WTC11 (cell line): Measurements from ENCODE around the gene EXOC4. TPM values are rescaled to one million over a fixed set of nuclear protein-coding genes. Genes with fewer than 3 reads are reported as not detected.

Experiments
- ATAC-seq: fragments of 200-7000 bp; cut with Tn5 transposase; 2 replicates; pipeline ENCODE4 v1.10.0; 2021; ENCODE audit warnings: mild to moderate bottlenecking, moderate library complexity
- CTCF ChIA-PET: fragments of 300-600 bp; sonication (Branson Sonifier 250); formaldehyde crosslinking; loops from one replicate; lab custom pipeline; 2021; ENCODE audit warnings: antibody characterized with exemption; lab: Charles Lee
- POLR2A ChIA-PET: fragments of 350-600 bp; sonication (Branson Sonifier 250); formaldehyde crosslinking; loops from one replicate; lab custom pipeline; 2021; ENCODE audit warnings: antibody characterized with exemption; lab: Charles Lee
- DNase-seq: peaks from one replicate; pipeline ENCODE4 v3.0.0; 2021; ENCODE audit warnings: low spot score
- H3K27ac Mint-ChIP-seq: 2 replicates; pipeline ENCODE4 v1.8.0; 2021; ENCODE audit warnings: mixed read lengths
- H3K27me3 Mint-ChIP-seq: 2 replicates; pipeline ENCODE4 v1.8.0; 2021; ENCODE audit warnings: low read depth, mild to moderate bottlenecking, moderate library complexity, mixed read lengths
- H3K36me3 Mint-ChIP-seq: 2 replicates; pipeline ENCODE4 v1.8.0; 2021; ENCODE audit warnings: mixed read lengths
- H3K4me1 Mint-ChIP-seq: 2 replicates; pipeline ENCODE4 v1.8.0; 2022; ENCODE audit warnings: mixed read lengths
- H3K4me3 Mint-ChIP-seq: 2 replicates; pipeline ENCODE4 v1.8.0; 2021; ENCODE audit warnings: mild to moderate bottlenecking, moderate library complexity, mixed read lengths
- H3K9me3 Mint-ChIP-seq: 2 replicates; pipeline ENCODE4 v1.8.0; 2021; ENCODE audit warnings: mixed read lengths
- CDX4 ChIP-seq: fragments of 250-450 bp; sonication (Bioruptor Pico); IDR thresholded peaks from 2 replicates; pipeline ENCODE4 v1.9.0; 2021; ENCODE audit warnings: moderate library complexity, mild to moderate bottlenecking, inconsistent platforms, borderline replicate concordance
- E2F1 ChIP-seq: sonication (generic); formaldehyde crosslinking; IDR thresholded peaks from 2 replicates; pipeline ENCODE4 v1.8.0; 2022; ENCODE audit warnings: mild to moderate bottlenecking, missing genetic modification reagents
- E2F4 ChIP-seq: sonication (generic); formaldehyde crosslinking; IDR thresholded peaks from 2 replicates; pipeline ENCODE4 v1.8.1; 2022; ENCODE audit warnings: low read depth, mild to moderate bottlenecking, moderate library complexity, missing genetic modification reagents, borderline replicate concordance
- FOXK1 ChIP-seq: sonication (generic); formaldehyde crosslinking; IDR thresholded peaks from 2 replicates; pipeline ENCODE4 v1.8.0; 2022; ENCODE audit warnings: mild to moderate bottlenecking, moderate library complexity, missing genetic modification reagents
- GRHL2 ChIP-seq: fragments of 250-450 bp; sonication (Bioruptor Pico); IDR thresholded peaks from 2 replicates; pipeline ENCODE4 v1.8.0; 2022; ENCODE audit warnings: mild to moderate bottlenecking, moderate library complexity; ENCODE audit not compliant: insufficient replicate concordance, severe bottlenecking
- HMGA2 ChIP-seq: fragments of 250-450 bp; sonication (Bioruptor Pico); IDR thresholded peaks from 2 replicates; pipeline ENCODE4 v1.4.0; 2021; ENCODE audit warnings: mild to moderate bottlenecking, moderate library complexity
- IRF2 ChIP-seq: sonication (generic); formaldehyde crosslinking; IDR thresholded peaks from 2 replicates; pipeline ENCODE4 v1.8.0; 2022; ENCODE audit warnings: low read depth, missing genetic modification reagents, borderline replicate concordance
- MYBL2 ChIP-seq: sonication (generic); formaldehyde crosslinking; IDR thresholded peaks from 2 replicates; pipeline ENCODE4 v1.8.1; 2023; ENCODE audit warnings: mild to moderate bottlenecking, moderate library complexity, missing genetic modification reagents
- NR1H2 ChIP-seq: sonication (generic); formaldehyde crosslinking; IDR thresholded peaks from 2 replicates; pipeline ENCODE4 v1.9.0; 2021; ENCODE audit warnings: mild to moderate bottlenecking, moderate library complexity, missing genetic modification reagents
- NR3C1 ChIP-seq: sonication (generic); formaldehyde crosslinking; conservative IDR thresholded peaks from 2 replicates; pipeline ENCODE4 v1.8.1; 2023; ENCODE audit warnings: low read depth, mild to moderate bottlenecking, missing genetic modification reagents
- PRRX2 ChIP-seq: fragments of 250-450 bp; sonication (Bioruptor Pico); IDR thresholded peaks from 2 replicates; pipeline ENCODE4 v1.8.0; 2021; ENCODE audit warnings: mild to moderate bottlenecking
- RORB ChIP-seq: fragments of 250-450 bp; sonication (Bioruptor Pico); IDR thresholded peaks from 2 replicates; pipeline ENCODE4 v1.9.0; 2021; ENCODE audit warnings: mild to moderate bottlenecking
- SMAD4 ChIP-seq: sonication (generic); formaldehyde crosslinking; IDR thresholded peaks from 2 replicates; pipeline ENCODE4 v1.8.0; 2022; ENCODE audit warnings: mild to moderate bottlenecking, missing genetic modification reagents
- SP1 ChIP-seq: sonication (generic); formaldehyde crosslinking; conservative IDR thresholded peaks from 2 replicates; pipeline ENCODE4 v1.8.1; 2022; ENCODE audit warnings: missing genetic modification reagents
- TEAD1 ChIP-seq: sonication (generic); formaldehyde crosslinking; IDR thresholded peaks from 2 replicates; pipeline ENCODE4 v1.8.0; 2022; ENCODE audit warnings: mild to moderate bottlenecking, missing genetic modification reagents
- USF1 ChIP-seq: sonication (generic); formaldehyde crosslinking; IDR thresholded peaks from 2 replicates; pipeline ENCODE4 v1.8.0; 2022; ENCODE audit warnings: mild to moderate bottlenecking, missing genetic modification reagents
- ZNF532 ChIP-seq: fragments of 250-450 bp; sonication (Bioruptor Pico); IDR thresholded peaks from 2 replicates; pipeline ENCODE4 v1.9.0; 2021; ENCODE audit warnings: mild to moderate bottlenecking, borderline replicate concordance
- total RNA-seq: library from RNA; stranded (reverse); gene quantifications from 3 replicates; pipeline ENCODE4 v1.2.3, GENCODE V29; 2021
- TF ChIP-seq, protein P1 (sequence below): sonication (generic); formaldehyde crosslinking; IDR thresholded peaks from 2 replicates; pipeline ENCODE4 v1.8.1; 2023; ENCODE audit warnings: mild to moderate bottlenecking, missing genetic modification reagents, moderate library complexity
- TF ChIP-seq, protein P2 (sequence below): fragments of 200-600 bp; IDR thresholded peaks from 2 replicates; pipeline ENCODE4 v1.8.0; 2022; ENCODE audit warnings: antibody characterized with exemption

The EXOC4 gene
- total RNA-seq, 1 experiment from 2014 or later, result 62.0 TPM

- no peak for TF ChIP-seq IRF2 (CRISPR knock-in tag)
Observed at GRCh38 chr7:133309333-133309732, 56.5 kb downstream of the EXOC4 start (continued).

DNA sequence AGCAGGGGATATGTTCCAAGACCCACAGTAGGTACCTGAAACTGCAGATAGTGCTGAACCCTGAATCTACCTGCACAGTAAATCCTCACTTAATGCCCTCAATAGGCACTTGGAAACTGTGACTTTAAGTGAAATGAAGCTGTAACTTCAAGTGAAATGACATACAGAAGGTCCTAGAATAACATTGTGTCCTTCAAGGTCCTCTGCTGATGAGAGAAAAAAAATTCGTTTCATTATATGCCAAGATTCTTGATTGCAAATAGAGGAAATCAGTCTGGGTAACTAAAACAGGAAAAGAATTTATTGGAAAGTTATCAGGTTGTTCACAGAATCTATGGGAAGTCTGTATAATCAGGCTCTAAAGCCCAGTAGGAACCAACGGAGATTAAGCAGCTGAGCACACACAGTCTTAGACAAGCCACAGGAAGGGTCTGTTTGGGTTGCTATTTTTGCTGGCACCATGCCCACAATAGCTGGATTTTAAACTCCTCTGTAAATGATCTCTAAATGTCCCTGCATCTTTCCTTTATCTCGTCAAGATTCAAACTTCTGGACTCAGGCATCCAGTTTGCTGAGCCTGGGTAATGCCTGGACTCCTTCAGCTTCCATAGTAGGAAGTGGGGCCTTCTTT is 57.5 kb downstream of the EXOC4 start:
- POLR2A ChIA-PET, result no interaction called here
- DNase-seq (no peak), ATAC-seq (no peak)
- CTCF ChIA-PET, result no interaction called here
- H3K4me1 Mint-ChIP-seq, result no peaks in the 10 kb centered on the region
- H3K27me3 Mint-ChIP-seq, result no peaks in the 10 kb centered on the region
- H3K9me3 Mint-ChIP-seq, result no peaks in the 10 kb centered on the region
- no peak for TF ChIP-seq SP1 (CRISPR knock-in tag)
- TF ChIP-seq PRRX2 (CRISPR knock-in tag), result no peak
- no peak for TF ChIP-seq E2F4 (CRISPR knock-in tag)
- TF ChIP-seq FOXK1, result no peak
- no peak for TF ChIP-seq NR1H2
- TF ChIP-seq TEAD1 (CRISPR knock-in tag), result no peak
- no peak for TF ChIP-seq USF1 (CRISPR knock-in tag)
- no peak for TF ChIP-seq GRHL2
- TF ChIP-seq RORB (CRISPR knock-in tag), result no peak
- no peak for TF ChIP-seq NR3C1
- no peak for TF ChIP-seq MYBL2 (CRISPR knock-in tag)
- no peak for TF ChIP-seq CDX4
- TF ChIP-seq E2F1 (CRISPR knock-in tag), result no peak
- TF ChIP-seq ZNF532 (CRISPR knock-in tag), result no peak
- TF ChIP-seq HMGA2 (CRISPR knock-in tag), result no peak
- TF ChIP-seq, protein P1, sequence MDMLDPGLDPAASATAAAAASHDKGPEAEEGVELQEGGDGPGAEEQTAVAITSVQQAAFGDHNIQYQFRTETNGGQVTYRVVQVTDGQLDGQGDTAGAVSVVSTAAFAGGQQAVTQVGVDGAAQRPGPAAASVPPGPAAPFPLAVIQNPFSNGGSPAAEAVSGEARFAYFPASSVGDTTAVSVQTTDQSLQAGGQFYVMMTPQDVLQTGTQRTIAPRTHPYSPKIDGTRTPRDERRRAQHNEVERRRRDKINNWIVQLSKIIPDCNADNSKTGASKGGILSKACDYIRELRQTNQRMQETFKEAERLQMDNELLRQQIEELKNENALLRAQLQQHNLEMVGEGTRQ (CRISPR knock-in tag), result no peak
- TF ChIP-seq, protein P2, sequence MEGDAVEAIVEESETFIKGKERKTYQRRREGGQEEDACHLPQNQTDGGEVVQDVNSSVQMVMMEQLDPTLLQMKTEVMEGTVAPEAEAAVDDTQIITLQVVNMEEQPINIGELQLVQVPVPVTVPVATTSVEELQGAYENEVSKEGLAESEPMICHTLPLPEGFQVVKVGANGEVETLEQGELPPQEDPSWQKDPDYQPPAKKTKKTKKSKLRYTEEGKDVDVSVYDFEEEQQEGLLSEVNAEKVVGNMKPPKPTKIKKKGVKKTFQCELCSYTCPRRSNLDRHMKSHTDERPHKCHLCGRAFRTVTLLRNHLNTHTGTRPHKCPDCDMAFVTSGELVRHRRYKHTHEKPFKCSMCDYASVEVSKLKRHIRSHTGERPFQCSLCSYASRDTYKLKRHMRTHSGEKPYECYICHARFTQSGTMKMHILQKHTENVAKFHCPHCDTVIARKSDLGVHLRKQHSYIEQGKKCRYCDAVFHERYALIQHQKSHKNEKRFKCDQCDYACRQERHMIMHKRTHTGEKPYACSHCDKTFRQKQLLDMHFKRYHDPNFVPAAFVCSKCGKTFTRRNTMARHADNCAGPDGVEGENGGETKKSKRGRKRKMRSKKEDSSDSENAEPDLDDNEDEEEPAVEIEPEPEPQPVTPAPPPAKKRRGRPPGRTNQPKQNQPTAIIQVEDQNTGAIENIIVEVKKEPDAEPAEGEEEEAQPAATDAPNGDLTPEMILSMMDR, result no peak
- TF ChIP-seq SMAD4 (CRISPR knock-in tag), result no peak
- H3K27ac Mint-ChIP-seq, result no peak overlapping the region
- H3K4me3 Mint-ChIP-seq, result no peak overlapping the region
- H3K36me3 Mint-ChIP-seq, result peaks cover 27% of the 10 kb centered on the region
